Measurements from ENCODE around the gene FAM78A. TPM values are rescaled to one million over a fixed set of nuclear protein-coding genes. Genes with fewer than 3 reads are reported as not detected.

FAM78A gene
- total RNA-seq, 1 experiment from 2014 or later: 3.4 TPM

DNA sequence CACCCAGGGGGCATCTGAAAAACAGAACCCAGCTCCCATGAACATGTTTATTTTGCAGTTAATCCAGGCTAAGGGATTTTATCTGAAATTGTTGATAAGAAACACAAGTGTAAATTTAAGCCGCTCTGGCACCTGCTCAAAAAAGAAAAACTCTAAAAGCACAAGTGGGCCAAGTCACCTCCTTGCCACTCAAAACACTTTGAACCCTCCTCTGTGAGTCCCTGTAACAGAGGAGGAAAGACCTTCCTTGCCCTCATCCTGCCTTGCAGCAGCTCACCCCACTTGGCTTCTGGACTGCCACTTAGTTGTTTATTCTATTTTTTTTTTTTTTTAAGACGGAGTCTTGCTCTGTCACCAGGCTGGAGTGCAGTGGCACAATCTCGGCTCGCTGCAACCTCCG, 39.5 kb downstream of the FAM78A start (continued):
- TF ChIP-seq SRF (IDR thresholded peaks at IDR 0.05; ENCODE audit: low read depth): no peak
- TF ChIP-seq TCF7L2 (IDR thresholded peaks at IDR 0.05; ENCODE audit: borderline replicate concordance, extremely low read depth, insufficient read depth, insufficient read length): no peak
- TF ChIP-seq CBX3 (IDR thresholded peaks at IDR 0.05; ENCODE audit: low read depth): no peak

DNA sequence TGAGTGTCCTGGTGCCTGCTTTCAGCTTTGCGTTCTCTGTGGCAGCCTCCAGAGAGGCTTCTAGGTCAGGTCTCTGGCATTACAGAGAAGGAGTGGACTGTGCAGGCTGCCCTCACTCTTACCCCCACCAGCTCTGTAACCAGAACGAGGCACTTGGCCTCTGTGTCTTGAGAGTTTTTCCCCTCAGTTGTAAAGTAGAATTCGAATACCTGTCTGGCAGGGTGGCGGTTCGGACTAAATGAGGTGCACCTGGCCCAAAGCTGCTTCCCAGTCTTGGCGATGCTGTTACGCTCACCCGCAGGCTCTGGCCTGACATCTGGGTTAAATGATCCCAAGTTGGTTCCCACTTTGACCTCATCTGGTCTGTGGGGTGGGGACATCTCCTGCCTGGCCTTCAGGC, 40.1 kb downstream of the FAM78A start:
- BruUV-seq (replicated peaks): no TSS peak
- H3K4me2 ChIP-seq (ENCODE audit: low read length): no peak overlapping the region
- peaks cover 16 to 18% of the 10 kb centered on the region in 2 experiments; a peak in 3 of 4 replicates for H3K36me3 ChIP-seq (ENCODE audit: control insufficient read depth in 1 of 2, insufficient read depth in 2 of 2, low read length in 2 of 2)
- no peak overlapping the region for H2AFZ ChIP-seq (ENCODE audit: low read depth, low read length, poor library complexity, severe bottlenecking)
- no peak overlapping the region for H3K4me3 ChIP-seq (replicated peaks in 1 of 2; ENCODE audit: low read depth in 1 of 2, low read length in 2 of 2)
- ChIA-PET CTCF (no interaction called here), POLR2A (no interaction called here), RAD21 (ENCODE audit: low non-redundant PET in 1 of 2, low total read pairs in 2 of 2, uncharacterized antibody in 2 of 2, unreplicated experiment in 2 of 2) (no interaction called here)
- intact Hi-C loops (cut with micrococcal nuclease): no loop called here
- H3K4me1 ChIP-seq (ENCODE audit: control insufficient read depth in 1 of 2, insufficient read depth in 2 of 2, low read length in 2 of 2): 0 out of 4 replicates have a peak, but pooled peaks cover 0 to 3% of the 10 kb centered on the region in 2 experiments
- H3K79me2 ChIP-seq (ENCODE audit: insufficient read depth, low read length): no peaks in the 10 kb centered on the region
- ATAC-seq: no peak
- H3K27me3 ChIP-seq (ENCODE audit: insufficient read depth, low read length): no peaks in the 10 kb centered on the region
- no peak overlapping the region for H3K9ac ChIP-seq (ENCODE audit: low read length)
- DNase-seq (ENCODE audit: low read depth, low spot score): no peak
- no peaks in the 10 kb centered on the region for H3K9me3 ChIP-seq (ENCODE audit: control insufficient read depth in 1 of 2, insufficient read depth in 1 of 2, low read depth in 1 of 2, low read length in 2 of 2)
- no peak overlapping the region for H3K27ac ChIP-seq (ENCODE audit: low read depth, low read length)
- no peaks in the 10 kb centered on the region for H4K20me1 ChIP-seq (ENCODE audit: insufficient read depth)
- TF ChIP-seq EGR1 (IDR thresholded peaks at IDR 0.05; ENCODE audit: low read depth) (no peak), ZFX (IDR thresholded peaks at IDR 0.05) (no peak), JUND (IDR thresholded peaks at IDR 0.05) (no peak), POLR2AphosphoS5 (IDR thresholded peaks at IDR 0.05; ENCODE audit: low read depth, low read length) (no peak), SP1 (IDR thresholded peaks at IDR 0.05; ENCODE audit: low read depth) (no peak), TCF7L2 (IDR thresholded peaks at IDR 0.05; ENCODE audit: borderline replicate concordance, extremely low read depth, insufficient read depth, insufficient read length) (no peak), CBX3 (IDR thresholded peaks at IDR 0.05; ENCODE audit: low read depth) (no peak), ATF3 (IDR thresholded peaks at IDR 0.05) (no peak)
- TF ChIP-seq, protein P1, sequence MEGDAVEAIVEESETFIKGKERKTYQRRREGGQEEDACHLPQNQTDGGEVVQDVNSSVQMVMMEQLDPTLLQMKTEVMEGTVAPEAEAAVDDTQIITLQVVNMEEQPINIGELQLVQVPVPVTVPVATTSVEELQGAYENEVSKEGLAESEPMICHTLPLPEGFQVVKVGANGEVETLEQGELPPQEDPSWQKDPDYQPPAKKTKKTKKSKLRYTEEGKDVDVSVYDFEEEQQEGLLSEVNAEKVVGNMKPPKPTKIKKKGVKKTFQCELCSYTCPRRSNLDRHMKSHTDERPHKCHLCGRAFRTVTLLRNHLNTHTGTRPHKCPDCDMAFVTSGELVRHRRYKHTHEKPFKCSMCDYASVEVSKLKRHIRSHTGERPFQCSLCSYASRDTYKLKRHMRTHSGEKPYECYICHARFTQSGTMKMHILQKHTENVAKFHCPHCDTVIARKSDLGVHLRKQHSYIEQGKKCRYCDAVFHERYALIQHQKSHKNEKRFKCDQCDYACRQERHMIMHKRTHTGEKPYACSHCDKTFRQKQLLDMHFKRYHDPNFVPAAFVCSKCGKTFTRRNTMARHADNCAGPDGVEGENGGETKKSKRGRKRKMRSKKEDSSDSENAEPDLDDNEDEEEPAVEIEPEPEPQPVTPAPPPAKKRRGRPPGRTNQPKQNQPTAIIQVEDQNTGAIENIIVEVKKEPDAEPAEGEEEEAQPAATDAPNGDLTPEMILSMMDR (IDR thresholded peaks at IDR 0.05 in 2 of 3, conservative IDR thresholded peaks at IDR 0.05 in 1 of 3; ENCODE audit: borderline replicate concordance in 1 of 3, insufficient read depth in 1 of 3, low read depth in 2 of 3, low read length in 2 of 3): no peak
- H3K9me2 ChIP-seq (ENCODE audit: insufficient read depth): no peaks in the 10 kb centered on the region

All from HCT116 (cell line).